ENCODE data around the gene SHROOM3.

SHROOM3 gene

DNA sequence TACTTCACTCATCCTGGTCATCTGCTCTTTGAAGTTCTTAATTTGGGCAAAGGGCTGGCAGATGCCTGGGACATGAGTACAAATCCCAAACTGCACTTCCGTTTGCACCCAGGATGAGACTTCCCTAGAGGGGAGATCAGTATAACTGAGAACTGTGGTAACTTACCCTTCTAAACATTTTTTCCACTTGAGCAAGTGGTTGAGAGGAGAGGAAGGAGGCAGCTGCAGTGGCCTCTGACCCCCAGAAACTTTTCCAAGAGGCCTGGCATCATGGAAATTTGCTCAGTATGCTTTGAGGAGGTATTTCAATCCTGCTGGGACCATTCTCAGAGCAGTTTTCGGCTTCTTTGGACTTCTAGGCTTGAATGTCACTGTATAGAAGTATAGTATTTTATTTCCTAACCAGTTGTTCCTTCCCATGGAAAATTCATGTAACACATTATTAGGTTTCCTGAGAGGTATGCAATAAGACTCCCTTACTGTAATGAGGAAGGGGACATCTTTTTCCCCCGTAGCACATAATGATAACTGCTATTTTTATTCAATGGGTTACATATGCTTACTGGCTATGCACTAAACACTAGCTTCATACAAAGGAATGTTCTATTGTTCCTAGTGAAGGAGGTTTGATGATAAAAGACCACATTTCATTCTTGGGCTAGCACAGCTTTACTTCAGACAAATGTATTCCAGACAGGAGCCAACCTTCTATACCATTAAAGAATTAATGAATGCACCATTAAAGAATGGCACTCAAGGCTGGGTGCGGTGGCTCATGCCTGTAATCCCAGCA, 129.3 kb downstream of the SHROOM3 start:
- TF ChIP-seq, protein P1, sequence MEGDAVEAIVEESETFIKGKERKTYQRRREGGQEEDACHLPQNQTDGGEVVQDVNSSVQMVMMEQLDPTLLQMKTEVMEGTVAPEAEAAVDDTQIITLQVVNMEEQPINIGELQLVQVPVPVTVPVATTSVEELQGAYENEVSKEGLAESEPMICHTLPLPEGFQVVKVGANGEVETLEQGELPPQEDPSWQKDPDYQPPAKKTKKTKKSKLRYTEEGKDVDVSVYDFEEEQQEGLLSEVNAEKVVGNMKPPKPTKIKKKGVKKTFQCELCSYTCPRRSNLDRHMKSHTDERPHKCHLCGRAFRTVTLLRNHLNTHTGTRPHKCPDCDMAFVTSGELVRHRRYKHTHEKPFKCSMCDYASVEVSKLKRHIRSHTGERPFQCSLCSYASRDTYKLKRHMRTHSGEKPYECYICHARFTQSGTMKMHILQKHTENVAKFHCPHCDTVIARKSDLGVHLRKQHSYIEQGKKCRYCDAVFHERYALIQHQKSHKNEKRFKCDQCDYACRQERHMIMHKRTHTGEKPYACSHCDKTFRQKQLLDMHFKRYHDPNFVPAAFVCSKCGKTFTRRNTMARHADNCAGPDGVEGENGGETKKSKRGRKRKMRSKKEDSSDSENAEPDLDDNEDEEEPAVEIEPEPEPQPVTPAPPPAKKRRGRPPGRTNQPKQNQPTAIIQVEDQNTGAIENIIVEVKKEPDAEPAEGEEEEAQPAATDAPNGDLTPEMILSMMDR (IDR thresholded peaks at IDR 0.05; ENCODE audit: borderline replicate concordance, control extremely low read depth, extremely low read depth, insufficient read depth, missing control alignments): no peak
- DNase-seq (ENCODE audit: low spot score): no peak
- in situ Hi-C loops (cut with MboI; ENCODE audit: low sequenced_read_pairs, unreplicated experiment): no loop called here

DNA sequence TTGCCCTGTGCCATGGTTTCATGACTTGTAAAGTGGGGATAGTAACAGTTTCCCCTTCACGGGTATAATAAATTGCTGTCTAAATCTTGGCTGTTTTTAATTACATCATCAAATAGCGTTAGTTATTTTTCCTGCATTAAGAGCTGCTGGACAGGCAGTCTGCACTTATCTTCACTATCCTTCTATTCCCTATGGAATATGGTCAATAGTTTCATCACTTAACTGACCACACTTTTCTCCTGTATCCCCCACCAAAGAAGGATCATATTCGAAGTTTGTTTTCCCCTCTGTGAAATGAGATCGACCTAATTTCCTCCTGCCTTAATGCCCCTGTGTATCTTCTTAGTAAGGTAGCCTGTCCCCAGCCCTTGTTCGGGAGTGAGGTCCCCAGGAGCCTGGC, 133.2 kb downstream of the SHROOM3 start:
- in situ Hi-C loops (cut with MboI; ENCODE audit: low sequenced_read_pairs, unreplicated experiment): no loop called here
- TF ChIP-seq, protein P1 (IDR thresholded peaks at IDR 0.05; ENCODE audit: borderline replicate concordance, control extremely low read depth, extremely low read depth, insufficient read depth, missing control alignments): no peak
- no peak for DNase-seq (ENCODE audit: low spot score)

- in situ Hi-C loops (cut with MboI; ENCODE audit: low sequenced_read_pairs, unreplicated experiment): no loop called here
- no peak for DNase-seq (ENCODE audit: low spot score)
- TF ChIP-seq, protein P1 (IDR thresholded peaks at IDR 0.05; ENCODE audit: borderline replicate concordance, control extremely low read depth, extremely low read depth, insufficient read depth, missing control alignments): no peak
Measured at GRCh38 chr4:76569225-76569624, 134.2 kb downstream of the SHROOM3 start.

DNA sequence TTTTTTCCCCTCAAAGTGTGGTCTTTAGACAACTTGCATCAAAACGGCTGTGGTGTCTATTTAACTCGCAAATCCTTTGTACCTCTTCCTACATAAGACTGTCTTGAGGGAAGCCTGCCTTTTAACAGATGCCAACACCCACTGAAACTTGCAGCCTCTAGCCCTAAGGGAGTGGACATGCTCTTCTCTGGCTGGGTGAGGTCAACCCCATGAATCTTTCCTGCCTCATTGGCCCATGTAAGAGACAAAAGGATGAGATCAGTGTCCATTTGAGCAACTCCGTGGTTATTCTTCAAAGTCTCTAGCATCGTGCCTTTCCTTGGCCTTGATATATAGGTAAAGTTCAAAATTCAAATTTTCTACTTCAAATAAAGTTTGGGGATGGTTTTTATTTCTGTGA, 134.7 kb downstream of the SHROOM3 start:
- TF ChIP-seq, protein P1 (IDR thresholded peaks at IDR 0.05; ENCODE audit: borderline replicate concordance, control extremely low read depth, extremely low read depth, insufficient read depth, missing control alignments): no peak
- DNase-seq (ENCODE audit: low spot score): no peak
- in situ Hi-C loops (cut with MboI; ENCODE audit: low sequenced_read_pairs, unreplicated experiment): no loop called here

DNA sequence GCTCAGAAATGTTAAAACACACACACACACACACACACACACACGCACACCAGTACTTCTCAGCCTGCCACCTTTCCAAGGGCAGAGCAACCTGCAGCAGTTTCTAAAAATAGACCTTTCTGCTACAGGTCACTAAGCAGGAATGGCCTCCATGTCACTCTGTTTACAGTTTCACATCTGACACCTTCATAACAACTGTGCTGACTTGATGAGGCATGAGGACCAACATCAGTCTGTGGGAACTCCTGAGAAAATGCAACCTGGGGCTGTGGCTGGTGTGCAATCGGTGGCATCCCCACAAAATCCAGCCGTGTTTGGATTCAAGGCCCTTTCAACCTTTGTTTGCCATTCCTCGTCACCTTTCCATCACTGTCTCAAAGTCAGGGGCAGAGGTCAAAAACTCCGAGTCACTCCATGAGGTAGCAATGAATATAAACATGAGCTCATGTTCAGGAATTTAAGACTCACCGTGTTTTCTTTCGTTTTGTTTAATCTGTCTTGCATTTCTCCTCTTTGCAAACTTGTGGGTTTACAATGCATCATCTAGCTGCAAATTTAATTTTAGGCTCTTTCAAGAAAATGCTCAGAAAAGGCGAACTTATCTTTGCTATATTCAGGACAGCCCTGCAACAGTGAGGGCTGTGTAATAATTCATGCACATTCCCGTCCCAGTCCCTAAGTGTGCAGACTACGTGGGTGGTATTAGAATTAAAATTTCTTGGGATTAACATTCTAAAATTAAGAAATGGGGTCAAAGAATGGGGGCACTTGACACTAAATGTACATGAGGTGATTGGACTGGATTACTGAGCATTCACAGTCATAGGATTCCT, 135.3 kb downstream of the SHROOM3 start:
- in situ Hi-C loops (cut with MboI; ENCODE audit: low sequenced_read_pairs, unreplicated experiment): no loop called here
- TF ChIP-seq, protein P1 (IDR thresholded peaks at IDR 0.05; ENCODE audit: borderline replicate concordance, control extremely low read depth, extremely low read depth, insufficient read depth, missing control alignments): no peak
- DNase-seq (ENCODE audit: low spot score): no peak

- DNase-seq (ENCODE audit: low spot score): no peak
- TF ChIP-seq, protein P1 (IDR thresholded peaks at IDR 0.05; ENCODE audit: borderline replicate concordance, control extremely low read depth, extremely low read depth, insufficient read depth, missing control alignments): no peak
- in situ Hi-C loops (cut with MboI; ENCODE audit: low sequenced_read_pairs, unreplicated experiment): no loop called here
Measured at GRCh38 chr4:76571274-76571673, 136.2 kb downstream of the SHROOM3 start.

Measured in GM13976 (cell line).